GM06990 (cell line): ENCODE results near the gene KREMEN1.

Experiments
- DNase-seq: peaks from one replicate; pipeline ENCODE4 v3.0.0-alpha.2; 2011; ENCODE audit not compliant: insufficient read length; ENCODE audit errors: extremely low read depth
- H3K27me3 ChIP-seq: replicated peaks from 2 replicates; pipeline ENCODE4 v1.6.0; 2011; ENCODE audit warnings: low read length; ENCODE audit not compliant: control insufficient read depth, insufficient read depth
- H3K36me3 ChIP-seq: 2 replicates; pipeline ENCODE4 v1.5.1; 2011; ENCODE audit warnings: low read length; ENCODE audit not compliant: control insufficient read depth, insufficient read depth
- H3K4me3 ChIP-seq: replicated peaks from 2 replicates; pipeline ENCODE4 v1.5.1; 2011; ENCODE audit warnings: low read depth, mild to moderate bottlenecking, control low read depth, low read length
- CTCF ChIP-seq: IDR thresholded peaks from 2 replicates; pipeline ENCODE4 v1.5.1; 2011; ENCODE audit warnings: low read length, control low read depth, mild to moderate bottlenecking, inconsistent platforms; ENCODE audit not compliant: insufficient read depth, poor library complexity, severe bottlenecking

Gene KREMEN1

GRCh38 chr22:29124777-29125442 is 52.1 kb downstream of the KREMEN1 start:
- no peak for TF ChIP-seq CTCF

GRCh38 chr22:29125443-29125778 is 52.6 kb downstream of the KREMEN1 start:
- no peak for DNase-seq
- no peak for TF ChIP-seq CTCF
- Histone ChIP-seq H3K4me3 (no peak overlapping the region), H3K36me3 (no peaks in the 10 kb centered on the region), H3K27me3 (no peaks in the 10 kb centered on the region)

More at GRCh38 chr22:29124777-29125442, 52.1 kb downstream of the KREMEN1 start:
- H3K27me3 ChIP-seq, result no peaks in the 10 kb centered on the region
- no peaks in the 10 kb centered on the region for H3K36me3 ChIP-seq
- DNase-seq, result no peak
- no peak overlapping the region for H3K4me3 ChIP-seq

- no peak for DNase-seq
- TF ChIP-seq CTCF, result no peak
Measured at GRCh38 chr22:29125844-29126243, 53.0 kb downstream of the KREMEN1 start.

GRCh38 chr22:29126670-29127395 is 54.0 kb downstream of the KREMEN1 start:
- Histone ChIP-seq H3K36me3 (no peaks in the 10 kb centered on the region), H3K4me3 (no peak overlapping the region), H3K27me3 (no peaks in the 10 kb centered on the region)
- no peak for TF ChIP-seq CTCF
- no peak for DNase-seq

More at GRCh38 chr22:29125844-29126243, 53.0 kb downstream of the KREMEN1 start:
- no peaks in the 10 kb centered on the region for H3K36me3 ChIP-seq
- no peak overlapping the region for H3K4me3 ChIP-seq
- no peaks in the 10 kb centered on the region for H3K27me3 ChIP-seq

- no peak for DNase-seq
- Histone ChIP-seq H3K27me3 (no peaks in the 10 kb centered on the region), H3K36me3 (no peaks in the 10 kb centered on the region), H3K4me3 (no peak overlapping the region)
- no peak for TF ChIP-seq CTCF
Measured at GRCh38 chr22:29128891-29129807, 56.3 kb downstream of the KREMEN1 start.
